Hepatocyte (in vitro differentiated cells): ENCODE measurements around the gene ITGA8.

Experiments
- CTCF ChIP-seq: fragments of 200-600 bp; sonication (generic); IDR thresholded peaks from 2 replicates; pipeline ENCODE4 v1.5.1; 2016; ENCODE audit warnings: antibody characterized with exemption, mild to moderate bottlenecking; ENCODE audit not compliant: poor library complexity
- EZH2 ChIP-seq: fragments of 200-600 bp; sonication (generic); IDR thresholded peaks from 2 replicates; pipeline ENCODE4 v1.6.1; 2016; ENCODE audit warnings: antibody characterized with exemption, mild to moderate bottlenecking, borderline replicate concordance
- EZH2phosphoT487 ChIP-seq: fragments of 200-600 bp; sonication (generic); IDR thresholded peaks from one replicate; pipeline ENCODE4 v1.6.1; 2018; ENCODE audit warnings: antibody characterized with exemption, mild to moderate bottlenecking, low read depth, moderate library complexity; ENCODE audit not compliant: unreplicated experiment, severe bottlenecking

GRCh38 chr10:15540727-15541126 lies 179.0 kb downstream of the ITGA8 start:
- TF ChIP-seq CTCF, result no peak
- TF ChIP-seq EZH2phosphoT487, result no peak
- no peak for TF ChIP-seq EZH2
